Endodermal cell (in vitro differentiated cells): ENCODE results near the gene AMOT. TPM values are rescaled to one million over a fixed set of nuclear protein-coding genes. Genes with fewer than 3 reads are reported as not detected.

Experiments
- DNase-seq: peaks from one replicate; pipeline ENCODE4 v3.0.0-alpha.2; 2017
- H3K27ac ChIP-seq: 2 replicates; pipeline ENCODE4 v1.5.1; 2013; ENCODE audit warnings: mild to moderate bottlenecking, low read depth, low read length, moderate library complexity
- H3K27me3 ChIP-seq: 2 replicates; pipeline ENCODE4 v1.6.1; 2013; ENCODE audit warnings: mild to moderate bottlenecking, low read length, moderate library complexity; ENCODE audit not compliant: insufficient read depth, control insufficient read depth, poor library complexity, severe bottlenecking
- H3K36me3 ChIP-seq: 2 replicates; pipeline ENCODE4 v1.7.0; 2013; ENCODE audit warnings: mild to moderate bottlenecking, low read length, moderate library complexity; ENCODE audit not compliant: control insufficient read depth, insufficient read depth
- H3K4me1 ChIP-seq: one replicate; pipeline ENCODE4 v1.7.0; 2013; ENCODE audit warnings: low read length; ENCODE audit not compliant: control insufficient read depth, insufficient read depth
- H3K4me3 ChIP-seq: 2 replicates; pipeline ENCODE4 v1.5.1; 2013; ENCODE audit warnings: mild to moderate bottlenecking, low read length, moderate library complexity
- H3K9ac ChIP-seq: 2 replicates; pipeline ENCODE4 v1.6.1; 2013; ENCODE audit warnings: mild to moderate bottlenecking, low read length, moderate library complexity; ENCODE audit not compliant: poor library complexity, severe bottlenecking; ENCODE audit errors: extremely low read depth
- H3K9me3 ChIP-seq: 2 replicates; pipeline ENCODE4 v1.6.1; 2013; ENCODE audit warnings: mild to moderate bottlenecking, low read length, moderate library complexity; ENCODE audit not compliant: control insufficient read depth
- H3K27ac Mint-ChIP-seq: 2 replicates; pipeline ENCODE4 v1.8.0; 2020; ENCODE audit warnings: mixed read lengths
- H3K27me3 Mint-ChIP-seq: 2 replicates; pipeline ENCODE4 v1.8.0; 2021; ENCODE audit warnings: mild to moderate bottlenecking, mixed read lengths; ENCODE audit not compliant: insufficient read depth
- H3K36me3 Mint-ChIP-seq: 2 replicates; pipeline ENCODE4 v1.8.0; 2020; ENCODE audit warnings: low read depth, mixed read lengths
- H3K4me1 Mint-ChIP-seq: 2 replicates; pipeline ENCODE4 v1.8.0; 2020; ENCODE audit warnings: mixed read lengths
- H3K4me3 Mint-ChIP-seq: 2 replicates; pipeline ENCODE4 v1.8.0; 2020; ENCODE audit warnings: mild to moderate bottlenecking, moderate library complexity, mixed read lengths
- H3K9me3 Mint-ChIP-seq: 2 replicates; pipeline ENCODE4 v1.8.0; 2020; ENCODE audit warnings: mild to moderate bottlenecking, mixed read lengths
- CTCF ChIP-seq: fragments of 200-600 bp; sonication (generic); conservative IDR thresholded peaks from 2 replicates; pipeline ENCODE4 v1.5.0; 2021; ENCODE audit warnings: antibody characterized with exemption, mild to moderate bottlenecking
- WGBS, 2 experiments: methylation state at CpG; one replicate each; pipeline versions ENCODE4 v1.1.5 to v1.1.7; 2013; ENCODE audit warnings: missing lambda C conversion rate in 2 of 2, mixed read lengths in 1 of 2; ENCODE audit not compliant: insufficient coverage in 1 of 2, insufficient read length in 1 of 2; 5-methylcytosine and 5-hydroxymethylcytosine counted together
- total RNA-seq, 2 donors: library from RNA; stranded (reverse); fragmentation: NEBNext Ultra II Directional in 1 of 2; extraction: Animal tissue kit (Norgen Biotek cat#: 25700) in 1 of 2; gene quantifications; 2 replicates in 1 of 2; 3 replicates in 1 of 2; pipeline ENCODE4 v1.2.1, GENCODE V29; 2021

Gene AMOT
- total RNA-seq, 2 donors from 2014 or later, result 41.3 to 59.8 TPM

- H3K4me1 Mint-ChIP-seq, result peaks cover 50% of the 10 kb centered on the region
- 100% methylated on average over 3 of the region's 4 CpGs; no CpG with 5 or more reads in 1 of the 2 experiments for WGBS, 2 experiments
- no peak overlapping the region for H3K9ac ChIP-seq
- no peaks in the 10 kb centered on the region for H3K9me3 Mint-ChIP-seq
- H3K27ac ChIP-seq, result no peak overlapping the region
- peaks cover 6% of the 10 kb centered on the region for H3K27me3 Mint-ChIP-seq
- no peak overlapping the region for H3K4me3 Mint-ChIP-seq
- no peak for TF ChIP-seq CTCF
- H3K27ac Mint-ChIP-seq, result peak overlapping the region; percentile 24
- no peaks in the 10 kb centered on the region for H3K9me3 ChIP-seq
- DNase-seq, result no peak
- no peak overlapping the region for H3K4me3 ChIP-seq
- H3K27me3 ChIP-seq, result no peaks in the 10 kb centered on the region
- H3K4me1 ChIP-seq, result peaks cover 3% of the 10 kb centered on the region
- no peaks in the 10 kb centered on the region for H3K36me3 ChIP-seq
- H3K36me3 Mint-ChIP-seq, result no peaks in the 10 kb centered on the region
Observed at GRCh38 chrX:112846187-112846586, 5.6 kb upstream of the AMOT start.

GRCh38 chrX:112844250-112844649, 3.6 kb upstream of the AMOT start:
- Histone ChIP-seq H3K9me3 (no peaks in the 10 kb centered on the region), H3K9ac (no peak overlapping the region), H3K4me1 (no peaks in the 10 kb centered on the region), H3K27me3 (no peaks in the 10 kb centered on the region), H3K4me3 (no peak overlapping the region), H3K27ac (no peak overlapping the region), H3K36me3 (no peaks in the 10 kb centered on the region)
- Mint-ChIP-seq H3K9me3 (peaks cover 3% of the 10 kb centered on the region), H3K27me3 (peaks cover 13% of the 10 kb centered on the region), H3K4me3 (no peak overlapping the region), H3K36me3 (no peaks in the 10 kb centered on the region), H3K27ac (no peak overlapping the region), H3K4me1 (peaks cover 38% of the 10 kb centered on the region)
- DNase-seq, result no peak
- WGBS, 2 experiments, result 92% methylated on average over 4 of the region's 6 CpGs; no CpG with 5 or more reads in 1 of the 2 experiments
- no peak for TF ChIP-seq CTCF

- Mint-ChIP-seq H3K4me3 (peak overlapping the region; percentile 86), H3K9me3 (peaks cover 9% of the 10 kb centered on the region), H3K27me3 (peaks cover 37% of the 10 kb centered on the region), H3K36me3 (no peaks in the 10 kb centered on the region), H3K4me1 (peaks cover 35% of the 10 kb centered on the region), H3K27ac (no peak overlapping the region)
- no peak for DNase-seq
- H3K27ac ChIP-seq, result no peak overlapping the region
- peaks cover 24% of the 10 kb centered on the region for H3K27me3 ChIP-seq
- no peaks in the 10 kb centered on the region for H3K4me1 ChIP-seq
- 91 to 93% methylated on average over 2 to 4 of the region's 5 CpGs for WGBS, 2 experiments
- no peaks in the 10 kb centered on the region for H3K36me3 ChIP-seq
- no peak overlapping the region for H3K9ac ChIP-seq
- TF ChIP-seq CTCF, result no peak
- H3K4me3 ChIP-seq, result no peak overlapping the region
- H3K9me3 ChIP-seq, result no peaks in the 10 kb centered on the region
Observed at GRCh38 chrX:112841820-112842157, 1.2 kb upstream of the AMOT start.
